Measurements from ENCODE around the gene KCNC4. TPM values are rescaled to one million over a fixed set of nuclear protein-coding genes. Genes with fewer than 3 reads are reported as not detected.

The KCNC4 gene
- total RNA-seq, 4 donors from 2014 or later: 4.6 to 18.0 (median 9.7) TPM

DNA sequence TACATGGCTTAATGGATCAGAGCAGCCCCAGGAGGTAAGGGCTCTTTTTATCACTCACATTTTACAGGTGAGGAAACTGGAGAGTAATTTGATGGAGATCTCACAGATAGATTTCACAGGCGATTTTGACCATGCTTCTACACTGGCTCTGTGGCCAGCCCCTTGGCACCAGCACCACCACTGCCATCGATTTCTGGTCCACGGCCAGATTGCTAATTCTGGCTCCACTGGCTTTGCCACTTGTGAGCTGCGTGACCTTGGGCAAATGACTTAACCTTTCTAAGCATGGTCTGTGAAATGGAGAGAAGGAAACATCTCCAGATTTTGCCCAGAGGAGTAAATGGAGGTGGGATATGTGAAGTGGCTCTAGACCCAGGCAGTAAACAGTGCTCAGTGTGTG is 32.6 kb downstream of the KCNC4 start:
- H3K9me3 ChIP-seq: no peaks in the 10 kb centered on the region
- no peak for TF ChIP-seq POLR2AphosphoS5 (IDR thresholded peaks at IDR 0.05)
- TF ChIP-seq EP300 (IDR thresholded peaks at IDR 0.05): no peak
- TF ChIP-seq POLR2A (IDR thresholded peaks at IDR 0.05; ENCODE audit: low read depth): no peak
- TF ChIP-seq, protein P1, sequence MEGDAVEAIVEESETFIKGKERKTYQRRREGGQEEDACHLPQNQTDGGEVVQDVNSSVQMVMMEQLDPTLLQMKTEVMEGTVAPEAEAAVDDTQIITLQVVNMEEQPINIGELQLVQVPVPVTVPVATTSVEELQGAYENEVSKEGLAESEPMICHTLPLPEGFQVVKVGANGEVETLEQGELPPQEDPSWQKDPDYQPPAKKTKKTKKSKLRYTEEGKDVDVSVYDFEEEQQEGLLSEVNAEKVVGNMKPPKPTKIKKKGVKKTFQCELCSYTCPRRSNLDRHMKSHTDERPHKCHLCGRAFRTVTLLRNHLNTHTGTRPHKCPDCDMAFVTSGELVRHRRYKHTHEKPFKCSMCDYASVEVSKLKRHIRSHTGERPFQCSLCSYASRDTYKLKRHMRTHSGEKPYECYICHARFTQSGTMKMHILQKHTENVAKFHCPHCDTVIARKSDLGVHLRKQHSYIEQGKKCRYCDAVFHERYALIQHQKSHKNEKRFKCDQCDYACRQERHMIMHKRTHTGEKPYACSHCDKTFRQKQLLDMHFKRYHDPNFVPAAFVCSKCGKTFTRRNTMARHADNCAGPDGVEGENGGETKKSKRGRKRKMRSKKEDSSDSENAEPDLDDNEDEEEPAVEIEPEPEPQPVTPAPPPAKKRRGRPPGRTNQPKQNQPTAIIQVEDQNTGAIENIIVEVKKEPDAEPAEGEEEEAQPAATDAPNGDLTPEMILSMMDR (IDR thresholded peaks at IDR 0.05): no peak
- no peaks in the 10 kb centered on the region for H3K27me3 ChIP-seq
- no peak overlapping the region for H3K4me3 ChIP-seq
- no peak for DNase-seq (ENCODE audit: extremely low spot score)
- H3K27ac ChIP-seq (replicated peaks in 1 of 4): no peak overlapping the region
- no peaks in the 10 kb centered on the region for H3K36me3 ChIP-seq
- intact Hi-C loops (cut with DNase I): no loop called here
- H3K4me1 ChIP-seq: peaks cover 0 to 12% (median 2%) of the 10 kb centered on the region in 4 donors
- WGBS: 85% methylated on average over 4 of the region's 4 CpGs

DNA sequence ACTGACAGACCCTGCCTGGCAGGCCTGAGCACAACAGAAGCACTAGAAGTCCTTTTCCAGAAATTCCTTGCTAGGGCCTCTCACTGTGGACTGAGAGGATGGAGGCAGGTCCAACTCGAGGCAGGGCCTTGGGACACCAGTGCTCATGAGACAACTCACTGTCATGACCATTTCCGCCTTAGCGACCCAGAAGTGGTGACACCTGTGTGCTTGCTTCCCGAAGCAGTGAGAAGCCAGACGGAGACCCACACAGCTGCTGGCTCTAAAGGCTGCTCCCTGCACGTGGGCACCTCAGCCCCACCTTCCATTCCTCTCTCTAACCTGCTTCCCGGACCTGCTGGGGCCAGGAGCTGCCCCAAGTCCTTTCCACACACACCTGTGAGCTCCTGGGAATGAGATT is 33.0 kb downstream of the KCNC4 start:
- H3K36me3 ChIP-seq: no peaks in the 10 kb centered on the region
- H3K4me3 ChIP-seq: no peak overlapping the region
- 70% methylated on average over 6 of the region's 7 CpGs for WGBS
- no peaks in the 10 kb centered on the region for H3K9me3 ChIP-seq
- peaks cover 0 to 12% (median 2%) of the 10 kb centered on the region in 4 donors for H3K4me1 ChIP-seq
- intact Hi-C loops (cut with DNase I): no loop called here
- no peak for DNase-seq (ENCODE audit: extremely low spot score)
- H3K27me3 ChIP-seq: no peaks in the 10 kb centered on the region
- H3K27ac ChIP-seq (replicated peaks in 1 of 4): no peak overlapping the region
- TF ChIP-seq EP300 (IDR thresholded peaks at IDR 0.05): no peak
- TF ChIP-seq POLR2AphosphoS5 (IDR thresholded peaks at IDR 0.05): no peak
- TF ChIP-seq, protein P1 (IDR thresholded peaks at IDR 0.05): no peak
- TF ChIP-seq POLR2A (IDR thresholded peaks at IDR 0.05; ENCODE audit: low read depth): no peak

DNA sequence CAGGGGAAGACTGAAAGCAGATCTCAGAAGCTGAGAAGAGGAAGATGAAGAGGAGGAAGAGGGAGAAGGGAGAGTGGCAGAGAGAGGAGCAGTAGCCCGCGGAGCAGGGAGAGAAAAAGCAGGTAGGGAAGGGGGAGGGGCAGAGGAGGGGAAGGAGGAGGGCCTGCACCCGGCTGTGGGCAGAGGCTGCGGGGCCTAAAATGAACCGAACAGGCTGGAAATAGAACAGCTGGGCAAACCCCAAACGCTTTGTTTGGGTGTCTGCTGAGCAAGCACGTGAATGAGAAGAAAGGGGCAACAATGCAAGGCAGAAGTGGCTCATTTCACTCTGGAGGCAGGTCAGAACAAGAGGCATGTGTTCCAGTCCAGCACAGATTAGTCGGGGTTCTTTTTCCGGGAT is 33.5 kb downstream of the KCNC4 start:
- Histone ChIP-seq H3K27ac (replicated peaks in 1 of 4) (no peak overlapping the region), H3K4me3 (no peak overlapping the region), H3K4me1 (peaks cover 0 to 12% (median 2%) of the 10 kb centered on the region in 4 donors), H3K9me3 (no peaks in the 10 kb centered on the region), H3K27me3 (no peaks in the 10 kb centered on the region), H3K36me3 (no peaks in the 10 kb centered on the region)
- WGBS: 38% methylated on average over 9 of the region's 9 CpGs
- intact Hi-C loops (cut with DNase I): no loop called here
- no peak for DNase-seq (ENCODE audit: extremely low spot score)
- TF ChIP-seq, protein P1 (IDR thresholded peaks at IDR 0.05): no peak

DNA sequence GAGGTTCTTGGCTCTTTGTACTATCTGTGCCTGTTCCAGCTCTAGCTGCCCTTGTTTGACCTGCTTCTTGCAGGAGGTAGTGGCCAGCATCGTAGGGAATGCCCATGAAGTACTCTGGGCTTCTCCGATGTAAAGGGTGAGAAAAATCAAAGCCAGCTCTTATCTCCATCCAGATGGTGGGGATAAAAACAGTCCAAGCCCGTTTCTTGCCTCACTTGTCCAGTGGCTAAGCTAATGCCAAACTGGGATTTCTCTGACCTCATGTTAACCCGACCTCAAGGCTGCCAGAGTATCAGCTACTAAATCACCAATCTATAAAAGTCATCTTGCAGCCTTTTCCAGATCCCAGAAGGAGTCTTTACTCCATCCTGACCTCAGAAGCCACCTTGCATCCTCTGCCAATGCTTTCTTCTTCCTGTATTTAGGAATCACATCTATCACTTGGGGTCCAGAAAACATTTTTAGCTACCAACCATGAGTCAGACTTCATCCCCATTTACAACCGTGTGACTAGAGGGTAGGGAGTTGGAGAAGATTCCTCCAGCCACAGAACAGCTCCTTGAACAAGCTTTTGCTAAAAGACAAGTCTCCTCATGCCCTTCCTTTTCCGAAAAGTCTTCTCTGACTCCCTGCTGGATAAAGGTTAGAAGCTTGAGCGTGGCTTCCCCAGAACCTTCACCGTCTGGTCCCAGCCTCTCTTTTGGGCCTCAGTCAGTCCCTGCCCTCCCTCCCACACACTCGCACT is 35.9 kb downstream of the KCNC4 start:
- WGBS: 82% methylated on average over 8 of the region's 9 CpGs
- Histone ChIP-seq H3K4me3 (no peak overlapping the region), H3K36me3 (no peaks in the 10 kb centered on the region), H3K4me1 (peaks cover 0 to 6% (median 0%) of the 10 kb centered on the region in 4 donors), H3K27ac (replicated peaks in 1 of 4) (no peak overlapping the region), H3K27me3 (no peaks in the 10 kb centered on the region), H3K9me3 (no peaks in the 10 kb centered on the region)
- no peak for DNase-seq (ENCODE audit: extremely low spot score)
- intact Hi-C loops (cut with DNase I): no loop called here
- no peak for TF ChIP-seq POLR2AphosphoS5 (IDR thresholded peaks at IDR 0.05)
- TF ChIP-seq, protein P1 (IDR thresholded peaks at IDR 0.05): no peak
- no peak for TF ChIP-seq EP300 (IDR thresholded peaks at IDR 0.05)
- TF ChIP-seq POLR2A (IDR thresholded peaks at IDR 0.05; ENCODE audit: low read depth): no peak

DNA sequence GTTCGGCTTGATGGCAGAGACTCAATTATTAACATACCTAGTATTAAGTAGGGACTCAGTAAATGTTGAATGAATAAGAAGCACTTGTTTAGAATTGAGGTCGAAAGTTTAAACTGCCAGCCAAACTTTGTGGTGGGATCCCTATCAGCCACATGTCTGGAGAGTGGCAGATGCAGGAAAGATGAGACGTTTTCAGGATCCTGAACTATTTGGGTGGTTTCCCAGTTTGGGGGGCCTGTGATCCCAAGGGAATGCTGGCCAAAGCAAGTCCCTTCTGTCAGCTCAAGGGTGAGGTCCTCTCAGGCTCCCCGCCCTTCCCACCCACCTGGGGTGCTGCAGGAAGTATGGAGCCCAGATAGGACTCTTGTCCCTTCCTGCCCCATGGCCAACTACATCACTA is 38.6 kb downstream of the KCNC4 start:
- DNase-seq (ENCODE audit: extremely low spot score): no peak

More for the DNA sequence above, 38.6 kb downstream of the KCNC4 start:
- no peaks in the 10 kb centered on the region for H3K9me3 ChIP-seq
- 63% methylated on average over 3 of the region's 4 CpGs for WGBS
- intact Hi-C loops (cut with DNase I): no loop called here
- no peak overlapping the region for H3K4me3 ChIP-seq
- no peak overlapping the region for H3K27ac ChIP-seq (replicated peaks in 1 of 4)
- no peaks in the 10 kb centered on the region for H3K4me1 ChIP-seq
- TF ChIP-seq, protein P1 (IDR thresholded peaks at IDR 0.05): no peak
- TF ChIP-seq POLR2A (IDR thresholded peaks at IDR 0.05; ENCODE audit: low read depth) (no peak), POLR2AphosphoS5 (IDR thresholded peaks at IDR 0.05) (no peak), EP300 (IDR thresholded peaks at IDR 0.05) (no peak)
- H3K36me3 ChIP-seq: no peaks in the 10 kb centered on the region
- no peaks in the 10 kb centered on the region for H3K27me3 ChIP-seq
